Activated T-cell treated with anti-CD3 and anti-CD28 coated beads, Interleukin-2, amount 50 U/mL, for 4 hours (primary cell): ENCODE results near the gene TBRG4. TPM values are rescaled to one million over a fixed set of nuclear protein-coding genes. Genes with fewer than 3 reads are reported as not detected.
A peak's percentile ranks its signal among the peaks of the same experiment; 100 is the strongest.

ENCODE experiments used
- ATAC-seq, 2 donors: fragments of 200-7000 bp; cut with Tn5 transposase; one replicate each; pipeline ENCODE4 v1.10.0; 2021
- DNase-seq: peaks from one replicate; pipeline ENCODE4 v3.0.0-alpha.2; 2020
- H3K27me3 Mint-ChIP-seq: one replicate; pipeline ENCODE4 v1.8.0; 2021; ENCODE audit warnings: low read depth, mixed read lengths
- H3K36me3 Mint-ChIP-seq: one replicate; pipeline ENCODE4 v1.8.0; 2022; ENCODE audit warnings: mixed read lengths; ENCODE audit not compliant: insufficient read depth
- H3K4me1 Mint-ChIP-seq: one replicate; pipeline ENCODE4 v1.8.0; 2021; ENCODE audit warnings: low read depth, mixed read lengths
- H3K4me3 Mint-ChIP-seq: one replicate; pipeline ENCODE4 v1.8.0; 2021; ENCODE audit warnings: mild to moderate bottlenecking, moderate library complexity, mixed read lengths
- H3K9me3 Mint-ChIP-seq: one replicate; pipeline ENCODE4 v1.8.0; 2021; ENCODE audit warnings: mixed read lengths
- total RNA-seq, 3 donors: library from RNA; stranded (reverse); gene quantifications; one replicate each; pipeline ENCODE4 v1.2.1, GENCODE V29; 2021

Gene TBRG4
- total RNA-seq, 3 donors from 2014 or later, result 206 to 236 (median 233) TPM

DNA sequence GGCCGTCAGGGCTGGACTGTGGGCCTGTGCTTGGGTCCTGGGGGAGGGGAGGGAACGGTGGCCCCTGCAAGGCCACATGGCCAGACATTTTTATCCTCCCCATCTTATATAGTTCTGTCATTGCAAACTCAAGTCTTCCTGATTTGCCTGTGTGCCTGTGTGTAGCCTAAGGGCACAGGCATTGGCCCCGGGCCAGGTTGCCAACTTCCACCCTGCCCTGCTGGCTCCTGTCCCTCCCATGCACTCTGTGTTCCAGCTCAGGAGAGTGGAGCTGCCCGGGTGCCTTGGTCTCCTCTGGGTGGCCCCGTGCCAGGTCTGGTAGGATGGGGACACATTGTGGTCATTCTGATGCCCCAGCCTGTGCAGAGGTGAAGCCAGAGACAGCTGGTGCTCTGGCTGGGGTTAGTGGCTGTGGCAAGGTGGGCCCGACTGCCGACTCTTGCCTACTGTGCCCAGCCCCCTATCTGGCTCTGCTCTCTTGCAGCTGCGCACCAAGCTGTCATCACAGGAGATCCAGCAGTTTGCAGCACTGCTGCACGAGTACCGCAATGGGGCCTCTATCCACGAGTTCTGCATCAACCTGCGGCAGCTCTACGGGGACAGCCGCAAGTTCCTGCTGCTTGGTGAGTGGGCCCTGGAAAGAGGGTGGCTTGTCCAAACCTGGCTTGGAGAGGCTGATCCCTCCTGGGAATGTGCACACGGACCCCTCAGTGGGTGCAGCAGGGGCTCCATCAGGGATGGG lies 37.5 kb downstream of the TBRG4 start:
- Mint-ChIP-seq H3K9me3 (no peaks in the 10 kb centered on the region), H3K36me3 (peaks cover 39% of the 10 kb centered on the region), H3K4me3 (no peak overlapping the region), H3K4me1 (peaks cover 8% of the 10 kb centered on the region), H3K27me3 (no peaks in the 10 kb centered on the region)
- ATAC-seq (no peak), DNase-seq (no peak)

DNA sequence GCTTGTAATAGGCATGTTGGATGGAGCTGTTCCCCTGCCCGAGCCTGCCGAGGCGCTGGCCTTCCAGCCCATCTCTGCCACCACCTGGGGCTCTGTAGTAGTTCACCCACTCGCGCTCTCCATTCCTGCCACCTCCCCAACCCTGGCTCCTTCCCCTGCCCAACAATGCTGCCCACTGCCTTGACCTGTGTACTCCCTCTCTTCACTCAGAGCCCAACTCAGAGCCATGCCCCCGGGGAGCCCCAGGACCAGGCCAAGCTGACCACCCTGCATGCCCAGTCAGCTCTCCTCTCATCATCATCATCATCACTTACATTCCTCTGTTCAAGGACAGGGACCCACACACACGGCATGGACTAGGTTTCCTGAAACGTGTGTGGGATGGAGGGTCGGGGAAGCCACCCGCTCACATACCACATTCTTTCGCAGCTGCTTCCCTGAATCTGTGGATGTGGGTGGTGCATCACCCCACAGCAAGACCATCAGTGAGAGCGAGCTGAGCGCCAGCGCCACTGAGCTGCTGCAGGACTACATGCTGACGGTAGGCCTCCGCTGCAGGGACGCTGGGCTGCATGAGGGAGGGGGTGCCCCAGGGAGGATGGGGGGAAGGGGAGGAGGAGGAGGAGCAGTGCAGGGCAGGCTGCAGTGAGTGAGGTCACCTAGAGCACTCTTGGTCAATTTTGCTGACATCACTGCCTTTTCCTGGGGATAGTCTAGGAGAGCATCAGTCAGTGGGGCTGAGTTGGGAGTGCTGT lies 38.3 kb downstream of the TBRG4 start:
- ATAC-seq (no peak), DNase-seq (no peak)
- H3K9me3 Mint-ChIP-seq, result no peaks in the 10 kb centered on the region
- no peaks in the 10 kb centered on the region for H3K27me3 Mint-ChIP-seq
- no peak overlapping the region for H3K4me3 Mint-ChIP-seq
- H3K4me1 Mint-ChIP-seq, result peaks cover 10% of the 10 kb centered on the region
- peaks cover 44% of the 10 kb centered on the region for H3K36me3 Mint-ChIP-seq

- Mint-ChIP-seq H3K4me1 (peaks cover 10% of the 10 kb centered on the region), H3K27me3 (no peaks in the 10 kb centered on the region), H3K9me3 (no peaks in the 10 kb centered on the region), H3K36me3 (peaks cover 48% of the 10 kb centered on the region), H3K4me3 (no peak overlapping the region)
- ATAC-seq, result no peak
- DNase-seq, result no peak
Measured at GRCh38 chr7:45072131-45073030, 39.1 kb downstream of the TBRG4 start.

DNA sequence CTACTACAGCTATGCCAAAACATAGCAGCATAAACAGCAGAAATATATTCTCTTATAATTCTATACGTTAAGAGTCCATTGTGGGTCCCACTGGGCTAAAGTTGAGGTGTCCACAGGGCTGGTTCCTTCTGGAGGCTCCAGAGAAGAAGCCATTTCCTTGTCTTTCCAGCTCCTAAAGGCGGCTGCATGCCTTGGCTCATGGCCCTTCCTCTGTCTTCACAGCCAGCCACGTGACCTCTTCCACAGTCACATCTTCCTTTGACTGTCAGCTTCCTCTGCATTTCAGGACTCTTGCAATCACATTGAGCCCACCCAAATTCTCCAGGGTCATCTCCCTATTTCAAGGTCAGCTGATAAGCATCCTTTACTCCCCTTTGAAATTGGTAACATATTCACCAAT lies 40.0 kb downstream of the TBRG4 start:
- Mint-ChIP-seq H3K27me3 (no peaks in the 10 kb centered on the region), H3K9me3 (no peaks in the 10 kb centered on the region), H3K36me3 (peaks cover 49% of the 10 kb centered on the region), H3K4me3 (no peak overlapping the region), H3K4me1 (peaks cover 10% of the 10 kb centered on the region)
- ATAC-seq (no peak), DNase-seq (no peak)

GRCh38 chr7:45070254-45070642 lies 41.2 kb downstream of the TBRG4 start:
- no peak for ATAC-seq
- Mint-ChIP-seq H3K9me3 (no peaks in the 10 kb centered on the region), H3K27me3 (no peaks in the 10 kb centered on the region), H3K4me3 (no peak overlapping the region), H3K4me1 (peaks cover 12% of the 10 kb centered on the region), H3K36me3 (peaks cover 51% of the 10 kb centered on the region)
- DNase-seq, result no peak

GRCh38 chr7:45069444-45070253 lies 41.8 kb downstream of the TBRG4 start:
- DNase-seq (no peak), ATAC-seq (no peak)
- H3K4me3 Mint-ChIP-seq, result no peak overlapping the region
- peaks cover 46% of the 10 kb centered on the region for H3K36me3 Mint-ChIP-seq
- no peaks in the 10 kb centered on the region for H3K9me3 Mint-ChIP-seq
- no peaks in the 10 kb centered on the region for H3K27me3 Mint-ChIP-seq
- H3K4me1 Mint-ChIP-seq, result peaks cover 10% of the 10 kb centered on the region

DNA sequence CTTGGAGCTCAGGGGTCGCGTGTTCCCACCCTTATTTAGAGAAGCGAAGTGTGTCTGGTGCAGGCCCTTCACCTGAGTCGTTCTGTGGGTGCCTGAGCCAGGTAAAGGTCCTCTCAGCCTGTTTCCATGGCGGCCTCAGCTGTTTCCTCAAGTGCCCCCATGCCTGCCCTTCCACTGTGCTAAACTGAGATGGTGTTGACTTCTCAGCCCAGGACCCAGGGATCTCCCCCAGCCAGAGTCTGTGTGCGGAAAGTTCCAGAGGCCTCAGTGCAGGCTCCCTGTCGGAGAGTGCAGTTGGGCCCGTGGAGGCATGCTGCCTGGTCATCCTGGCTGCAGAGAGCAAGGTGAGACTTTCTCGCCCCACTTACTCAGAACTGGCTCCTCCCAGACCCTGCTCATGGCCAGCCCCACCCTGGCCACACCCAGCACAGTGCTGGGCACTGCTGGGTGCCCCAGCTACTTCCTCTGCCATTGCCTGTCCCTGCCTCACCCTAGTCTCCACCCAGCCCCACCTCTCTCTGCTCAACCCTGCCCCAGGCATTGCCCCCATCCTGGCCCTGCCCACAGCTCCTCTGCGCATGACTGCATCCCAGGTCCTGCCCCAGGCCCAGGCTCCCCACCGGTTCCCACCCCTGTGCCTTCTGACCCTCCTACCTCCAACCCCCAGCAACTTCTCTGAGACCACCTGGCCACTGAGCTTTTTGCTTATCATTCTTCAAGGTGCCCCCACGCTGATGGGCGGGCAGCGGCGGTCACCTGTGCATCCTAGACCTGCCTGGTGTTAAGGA lies 43.1 kb downstream of the TBRG4 start:
- ATAC-seq (no peak), DNase-seq (no peak)
- Mint-ChIP-seq H3K27me3 (no peaks in the 10 kb centered on the region), H3K9me3 (no peaks in the 10 kb centered on the region), H3K4me1 (peaks cover 10% of the 10 kb centered on the region), H3K4me3 (no peak overlapping the region), H3K36me3 (peaks cover 43% of the 10 kb centered on the region)

- H3K36me3 Mint-ChIP-seq, result peaks cover 34% of the 10 kb centered on the region
- peaks cover 8% of the 10 kb centered on the region for H3K4me1 Mint-ChIP-seq
- DNase-seq, result no peak
- H3K27me3 Mint-ChIP-seq, result no peaks in the 10 kb centered on the region
- no peak for ATAC-seq
- no peaks in the 10 kb centered on the region for H3K9me3 Mint-ChIP-seq
- H3K4me3 Mint-ChIP-seq, result no peak overlapping the region
Measured at GRCh38 chr7:45067582-45067981, 43.9 kb downstream of the TBRG4 start.

GRCh38 chr7:45066409-45066808 lies 45.1 kb downstream of the TBRG4 start:
- DNase-seq (no peak), ATAC-seq (no peak)
- Mint-ChIP-seq H3K9me3 (no peaks in the 10 kb centered on the region), H3K36me3 (peaks cover 33% of the 10 kb centered on the region), H3K4me3 (no peak overlapping the region), H3K4me1 (peaks cover 16% of the 10 kb centered on the region), H3K27me3 (no peaks in the 10 kb centered on the region)

GRCh38 chr7:45065031-45065995 lies 46.2 kb downstream of the TBRG4 start:
- Mint-ChIP-seq H3K4me3 (no peak overlapping the region), H3K9me3 (no peaks in the 10 kb centered on the region), H3K4me1 (peaks cover 26% of the 10 kb centered on the region), H3K27me3 (no peaks in the 10 kb centered on the region), H3K36me3 (peaks cover 36% of the 10 kb centered on the region)
- no peak for DNase-seq
- ATAC-seq, result peak; percentile 31 to 38

DNA sequence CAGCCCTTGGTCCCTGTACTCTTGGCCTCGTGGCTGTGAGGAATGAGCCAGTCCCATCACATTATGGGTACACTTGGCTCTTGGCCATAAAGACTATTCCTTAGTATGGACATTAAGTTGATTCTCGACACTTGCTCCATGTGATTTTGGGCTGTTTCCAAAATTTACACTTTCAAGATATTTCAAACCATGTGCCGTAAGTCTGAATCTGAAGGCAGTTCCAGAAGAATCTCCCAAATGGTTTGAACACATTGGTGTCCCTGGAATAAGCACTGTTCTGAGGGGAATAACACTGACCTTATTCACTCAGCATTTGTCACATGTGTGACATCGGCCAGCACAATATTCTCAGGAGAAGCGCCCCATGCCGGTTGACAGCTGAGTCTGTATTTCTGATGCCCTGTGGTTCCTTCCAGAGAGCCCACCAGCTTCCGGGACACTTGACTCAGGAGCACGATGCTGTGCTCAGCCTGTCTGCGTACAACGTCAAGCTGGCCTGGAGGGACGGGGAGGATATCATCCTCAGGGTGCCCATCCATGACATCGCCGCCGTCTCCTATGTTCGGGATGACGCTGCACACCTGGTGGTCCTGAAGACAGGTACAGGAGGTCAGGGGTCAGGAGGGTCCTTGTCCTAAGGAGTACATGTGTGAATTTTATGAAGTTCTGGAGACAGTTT lies 47.3 kb downstream of the TBRG4 start:
- DNase-seq (no peak), ATAC-seq (no peak)
- H3K4me1 Mint-ChIP-seq, result peaks cover 32% of the 10 kb centered on the region
- no peaks in the 10 kb centered on the region for H3K9me3 Mint-ChIP-seq
- H3K36me3 Mint-ChIP-seq, result peaks cover 31% of the 10 kb centered on the region
- H3K27me3 Mint-ChIP-seq, result no peaks in the 10 kb centered on the region
- no peak overlapping the region for H3K4me3 Mint-ChIP-seq
